GM12864 (cell line): ENCODE results near the gene ATXN3.

Experiments used
- DNase-seq: peaks from one replicate; pipeline ENCODE4 v3.0.0-alpha.2; 2011; ENCODE audit warnings: low read depth
- H3K4me3 ChIP-seq: 2 replicates; pipeline ENCODE4 v1.5.1; 2011; ENCODE audit warnings: mild to moderate bottlenecking, low read depth, low read length, control low read depth
- CTCF ChIP-seq: IDR thresholded peaks from 2 replicates; pipeline ENCODE4 v1.5.1; 2011; ENCODE audit warnings: low read depth, mild to moderate bottlenecking, moderate library complexity, low read length, control low read depth, inconsistent platforms; ENCODE audit errors: missing control alignments

Gene ATXN3

GRCh38 chr14:92108345-92109254 is 2.2 kb upstream of the ATXN3 start:
- peak overlapping the region; percentile 41 for H3K4me3 ChIP-seq
- no peak for TF ChIP-seq CTCF
- DNase-seq: peak; percentile 55

GRCh38 chr14:92105893-92106142 is 564 bp downstream of the ATXN3 start:
- H3K4me3 ChIP-seq: peak overlapping the region; percentile 86
- no peak for DNase-seq
- TF ChIP-seq CTCF: no peak

- no peak for DNase-seq
- peak overlapping the region; percentile 86 for H3K4me3 ChIP-seq
- TF ChIP-seq CTCF: no peak
Measured at GRCh38 chr14:92105073-92105892, 1.1 kb downstream of the ATXN3 start.

- DNase-seq: no peak
- TF ChIP-seq CTCF: no peak
- H3K4me3 ChIP-seq: no peak overlapping the region
Measured at GRCh38 chr14:92103363-92103989, 2.9 kb downstream of the ATXN3 start.

- DNase-seq: no peak
- no peak overlapping the region for H3K4me3 ChIP-seq
- TF ChIP-seq CTCF: no peak
Measured at GRCh38 chr14:92099802-92100201, 6.6 kb downstream of the ATXN3 start.

- DNase-seq: no peak
- peak; percentile 29 for TF ChIP-seq CTCF
- no peak overlapping the region for H3K4me3 ChIP-seq
Measured at GRCh38 chr14:92093320-92093719, 13.1 kb downstream of the ATXN3 start.
